ENCODE data around the gene NRG4.
"Not testable (repeated sequence)": the region's sequence is repeated elsewhere in the genome, so short reads cannot be mapped to it uniquely, and the experiment has no call there.

Gene NRG4

DNA sequence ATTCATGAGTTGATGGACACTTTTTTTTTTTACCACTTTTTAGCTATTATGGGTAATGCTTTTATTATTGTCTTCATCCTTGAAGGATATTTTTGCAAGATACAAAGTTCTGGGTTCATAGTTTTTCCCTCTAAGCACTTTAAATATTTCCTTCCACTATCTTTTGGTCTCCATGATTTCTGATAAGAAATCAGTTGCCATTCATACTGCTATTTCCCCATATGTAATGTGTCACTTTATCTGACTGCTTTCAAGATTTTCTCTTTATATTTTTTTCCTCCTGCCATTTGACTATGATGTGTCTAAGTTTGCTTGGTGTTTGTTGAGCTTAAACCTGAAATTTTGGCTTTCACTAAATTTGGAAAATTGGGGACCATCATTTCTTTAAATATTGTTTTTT is 19.3 kb downstream of the NRG4 start:
- DNase-seq (ENCODE audit: low read depth) = no peak

DNA sequence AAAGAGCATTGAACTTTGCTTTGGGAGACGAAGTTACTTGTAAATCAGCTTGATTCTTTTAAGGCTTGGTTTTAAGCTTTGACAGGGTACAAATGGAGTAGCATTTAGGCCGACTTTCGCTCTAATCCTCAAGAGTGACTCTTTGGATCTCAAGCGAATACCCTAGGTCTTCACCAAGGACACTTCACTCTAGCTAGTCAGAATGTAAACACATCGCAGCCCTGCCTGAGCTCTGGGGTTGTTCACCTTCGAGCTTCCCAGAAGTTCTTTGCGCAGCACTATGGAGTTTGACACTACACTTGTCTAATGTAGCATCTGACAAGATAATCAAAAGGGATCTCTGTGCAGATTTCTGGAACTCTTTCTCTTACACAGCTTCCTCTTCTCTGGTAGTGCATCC is 22.3 kb downstream of the NRG4 start:
- no peak for DNase-seq (ENCODE audit: low read depth)

GRCh38 chr15:75989045-75989444 is 23.2 kb downstream of the NRG4 start:
- DNase-seq (ENCODE audit: low read depth) = peak; percentile 58

DNA sequence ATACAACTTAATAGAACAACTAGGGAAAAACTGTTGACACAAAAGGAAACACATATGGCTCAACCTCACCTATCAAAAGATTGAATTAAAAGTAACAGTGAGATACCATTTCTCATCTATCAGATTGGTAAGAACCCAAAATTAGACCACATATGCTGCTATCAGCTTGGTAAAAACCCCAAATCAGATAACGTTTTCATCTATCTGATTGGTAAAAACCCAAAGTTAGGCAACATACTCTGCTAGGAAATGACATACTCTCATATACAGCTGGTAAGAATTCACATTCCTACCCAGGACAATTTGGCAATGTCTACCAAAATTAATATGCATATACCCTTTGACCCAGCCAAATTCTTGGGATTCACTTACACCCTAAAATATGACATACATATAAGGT is 26.3 kb downstream of the NRG4 start:
- DNase-seq (ENCODE audit: low read depth) = no peak

DNA sequence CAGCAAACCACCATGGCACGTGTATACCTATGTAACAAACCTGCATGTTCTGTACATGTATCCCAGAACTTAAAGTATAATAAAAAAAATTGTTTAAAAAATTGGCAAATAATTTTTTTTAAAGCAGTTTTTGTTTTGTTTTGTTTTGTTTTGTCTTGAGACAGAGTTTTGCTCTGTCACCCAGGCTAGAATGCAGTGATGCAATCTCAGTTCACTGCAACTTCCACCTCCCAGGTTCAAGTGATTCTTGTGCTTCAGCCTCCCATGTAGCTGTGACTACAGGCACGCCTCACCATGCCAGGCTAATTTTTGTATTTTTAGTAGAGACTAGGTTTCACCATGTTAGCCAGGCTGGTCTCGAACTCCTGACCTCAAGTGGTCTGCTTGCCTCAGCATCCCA is 27.5 kb downstream of the NRG4 start:
- DNase-seq (ENCODE audit: low read depth) = not testable (repeated sequence)

DNA sequence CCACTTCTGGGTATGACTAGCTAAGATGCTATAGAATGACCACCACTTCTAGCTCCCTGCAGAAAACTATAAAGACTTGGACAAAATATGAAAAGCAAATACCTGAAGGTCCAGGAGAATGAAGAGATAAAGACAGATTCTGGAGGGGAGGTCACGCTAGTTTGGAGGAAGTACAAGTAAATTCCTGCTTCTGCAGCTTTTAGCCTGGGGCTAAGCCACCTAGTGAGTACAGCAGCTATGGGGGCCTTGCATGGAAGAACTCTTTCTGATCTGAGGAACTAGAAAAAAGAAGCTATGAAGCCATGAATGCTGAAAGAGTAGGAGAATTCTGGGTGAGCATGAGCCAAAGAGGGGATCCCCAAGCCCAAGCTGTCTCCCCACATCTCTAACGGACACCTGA is 29.8 kb downstream of the NRG4 start:
- DNase-seq (ENCODE audit: low read depth) = no peak

DNA sequence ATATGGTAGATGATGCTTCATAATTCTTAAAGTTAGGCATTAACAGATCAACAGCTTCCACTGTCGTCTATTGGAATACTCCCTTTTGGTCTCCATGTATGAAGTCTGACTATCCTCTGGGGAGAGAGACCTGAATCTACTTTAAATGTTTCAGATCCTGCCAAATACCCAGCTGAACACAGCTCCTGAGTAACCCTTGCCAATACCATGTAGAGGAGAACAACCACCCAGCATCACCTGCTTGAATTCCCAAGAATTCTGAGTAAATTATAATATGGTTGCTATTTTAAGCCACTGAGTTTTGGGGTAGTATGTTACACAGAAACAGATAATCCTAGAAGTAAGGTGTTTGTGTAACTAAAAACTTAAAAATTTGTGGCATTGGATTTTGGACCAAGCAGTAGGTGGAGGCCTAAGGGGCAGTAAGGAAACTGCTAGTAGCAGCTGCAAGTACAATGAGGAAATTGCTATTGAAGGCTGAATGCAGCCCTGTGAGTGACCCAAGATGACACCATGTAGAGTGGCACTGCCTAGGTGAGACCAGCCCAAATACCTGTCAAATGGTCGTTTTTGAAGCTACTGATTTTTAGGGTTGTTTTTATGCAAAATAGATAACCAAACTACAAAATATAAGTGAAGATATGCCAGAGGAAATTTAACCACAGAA is 30.9 kb downstream of the NRG4 start:
- no peak for DNase-seq (ENCODE audit: low read depth)

DNA sequence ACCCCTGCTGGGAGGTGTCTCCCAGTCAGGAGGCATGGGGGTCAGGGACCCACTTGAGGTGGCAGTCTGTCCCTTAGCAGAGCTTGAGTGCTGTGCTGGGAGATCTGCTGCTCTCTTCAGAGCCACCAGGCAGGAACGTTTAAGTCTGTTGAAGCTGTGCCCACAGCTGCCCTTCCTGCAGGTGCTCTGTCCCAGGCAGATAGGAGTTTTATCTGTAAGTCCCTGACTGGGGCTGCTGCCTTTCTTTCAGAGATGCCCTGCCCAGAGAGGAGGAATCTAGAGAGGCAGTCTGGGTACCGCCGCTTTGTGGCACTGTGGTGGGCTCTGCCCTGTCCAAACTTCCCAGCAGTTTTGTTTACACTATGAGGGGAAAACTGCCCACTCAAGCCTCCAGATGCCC is 35.5 kb downstream of the NRG4 start:
- DNase-seq (ENCODE audit: low read depth) = not testable (repeated sequence)

DNA sequence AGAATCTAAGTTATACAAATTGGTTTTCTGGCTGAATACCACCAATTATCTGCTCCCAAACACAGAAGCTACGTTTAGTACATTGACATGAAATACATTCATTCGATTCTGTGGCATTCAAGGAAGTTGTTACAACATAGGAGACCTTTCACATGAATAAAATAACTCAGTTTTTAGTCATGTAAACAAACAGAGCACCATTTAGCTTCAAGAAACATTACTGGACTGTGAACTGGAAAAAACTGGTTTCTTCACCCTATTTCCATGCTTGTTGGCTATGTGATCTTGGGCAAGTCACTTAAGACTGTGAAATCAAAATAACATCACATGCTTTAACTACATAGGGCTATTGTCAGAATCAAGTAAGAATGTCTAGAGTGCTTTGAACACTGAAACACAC is 46.2 kb downstream of the NRG4 start:
- peak; percentile 46 for DNase-seq (ENCODE audit: low read depth)

GRCh38 chr15:75961331-75961730 is 50.9 kb downstream of the NRG4 start:
- DNase-seq (ENCODE audit: low read depth) = no peak

DNA sequence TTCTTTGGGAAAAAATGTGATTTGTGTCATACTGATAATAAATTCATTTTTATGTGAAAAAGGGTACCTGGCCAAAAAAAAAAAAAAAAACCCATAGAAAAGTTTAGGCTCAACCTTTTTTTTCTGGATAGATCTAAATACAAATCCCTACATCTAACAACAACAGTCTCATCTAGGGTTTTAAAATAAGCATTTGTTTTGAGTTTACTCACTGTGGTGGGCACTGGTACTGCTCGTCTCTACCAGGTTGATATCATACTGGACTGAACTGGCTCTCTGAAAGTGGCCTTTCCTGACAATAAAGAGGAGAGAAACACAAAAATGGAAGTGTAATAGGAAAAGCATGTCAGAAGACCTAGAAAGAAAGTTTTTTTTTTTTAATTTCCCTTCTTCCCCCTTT is 56.5 kb downstream of the NRG4 start:
- DNase-seq (ENCODE audit: low read depth) = no peak

DNA sequence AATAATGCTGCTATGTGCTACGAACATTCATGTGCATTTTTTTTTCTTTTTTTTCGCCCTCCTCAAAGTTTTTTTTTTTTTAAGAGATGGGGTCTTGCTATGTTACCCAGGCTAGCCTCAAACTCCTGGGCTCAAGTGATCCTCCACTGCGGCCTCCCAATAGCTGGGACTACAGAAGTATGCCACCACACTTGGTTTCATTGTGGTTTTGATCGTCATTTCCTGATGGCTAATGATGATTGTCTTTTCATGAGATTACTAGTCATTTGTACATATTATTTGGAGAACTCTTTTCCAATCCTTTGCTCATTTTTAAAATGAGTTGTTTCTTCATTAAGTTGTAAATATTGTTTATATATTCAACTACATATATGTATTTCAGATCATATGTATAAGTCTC is 59.7 kb downstream of the NRG4 start:
- no peak for DNase-seq (ENCODE audit: low read depth)

- DNase-seq (ENCODE audit: low read depth) = no peak
Observed at GRCh38 chr15:75948761-75949296, 63.4 kb downstream of the NRG4 start.

- DNase-seq (ENCODE audit: low read depth) = peak; percentile 85
Observed at GRCh38 chr15:75947092-75947491, 65.1 kb downstream of the NRG4 start.

DNA sequence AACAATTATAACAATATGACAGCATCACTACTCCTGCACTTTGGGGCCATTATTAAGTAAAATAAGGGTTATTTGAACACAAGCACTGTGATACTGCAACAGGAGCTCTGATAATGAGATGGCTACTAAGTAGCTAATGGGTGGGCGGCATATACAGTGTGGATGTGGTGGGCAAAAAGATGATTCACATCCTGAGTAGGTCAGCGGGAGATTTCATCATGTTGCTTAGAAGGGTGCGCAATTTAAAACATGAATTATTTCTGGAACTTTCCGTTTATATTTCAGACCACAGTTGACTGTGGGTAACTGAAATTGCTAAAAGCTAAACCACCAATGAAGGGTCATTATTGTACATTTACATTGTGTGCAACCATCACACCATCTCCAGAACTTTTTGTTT is 66.3 kb downstream of the NRG4 start:
- DNase-seq (ENCODE audit: low read depth) = peak; percentile 56

- DNase-seq (ENCODE audit: low read depth) = peak; percentile 54
Observed at GRCh38 chr15:75943713-75944215, 68.5 kb downstream of the NRG4 start.

- DNase-seq (ENCODE audit: low read depth) = no peak
Observed at GRCh38 chr15:75943246-75943645, 69.0 kb downstream of the NRG4 start.

DNA sequence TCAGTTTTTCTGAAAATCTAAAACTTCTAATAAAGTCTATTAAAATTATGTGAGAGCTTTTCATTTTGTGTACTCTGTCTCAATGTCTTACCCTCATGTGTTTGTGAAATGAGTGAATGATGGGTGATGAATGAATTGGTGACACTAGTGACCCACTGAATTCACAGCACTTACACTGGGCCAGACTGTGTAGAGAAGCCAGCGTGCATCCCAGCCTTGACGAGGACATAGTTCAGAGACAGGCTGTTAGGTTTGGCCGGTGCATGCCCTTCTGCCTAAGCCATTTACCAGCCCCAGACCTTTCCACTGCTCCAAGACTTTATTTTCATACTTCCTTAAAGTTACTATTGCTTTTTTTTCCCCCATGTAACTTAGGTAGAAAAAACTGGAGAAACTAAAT is 69.8 kb downstream of the NRG4 start:
- no peak for DNase-seq (ENCODE audit: low read depth)

- DNase-seq (ENCODE audit: low read depth) = no peak
Observed at GRCh38 chr15:75930866-75931265, 81.4 kb downstream of the NRG4 start.

DNA sequence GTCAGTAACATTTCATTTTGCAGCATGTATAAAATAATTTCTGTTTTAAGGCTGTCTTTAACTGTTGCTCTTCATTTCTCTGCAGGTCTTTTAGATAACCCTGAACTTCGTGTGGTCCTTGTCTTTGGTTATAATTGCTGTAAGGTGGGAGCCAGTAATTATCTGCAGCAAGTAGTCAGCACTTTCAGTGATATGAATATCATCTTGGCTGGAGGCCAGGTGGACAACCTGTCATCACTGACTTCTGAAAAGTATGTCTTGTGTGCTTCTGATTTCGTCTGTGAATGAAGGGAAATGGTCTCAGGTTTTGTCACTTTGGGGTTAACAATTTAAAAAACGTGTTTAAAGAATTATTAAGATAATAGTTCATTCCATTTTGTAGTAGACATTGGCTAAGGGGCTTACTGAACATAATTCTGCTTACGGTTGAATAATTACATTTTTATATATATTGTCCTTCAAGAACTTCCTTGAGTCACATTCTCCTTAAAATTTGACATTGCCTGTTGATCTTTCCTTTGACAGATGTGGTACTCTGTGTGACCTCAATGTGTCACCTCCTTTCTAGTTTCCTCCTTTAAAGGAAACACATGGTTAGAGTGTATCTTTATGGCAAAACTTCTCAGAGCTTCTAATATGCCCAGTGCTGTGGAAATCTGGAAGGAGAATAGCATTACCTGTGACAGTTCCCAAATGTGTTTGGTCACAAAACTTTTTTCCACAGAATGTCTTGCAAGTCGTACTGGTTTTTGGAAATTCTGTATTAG is 82.2 kb downstream of the NRG4 start:
- no peak for DNase-seq (ENCODE audit: low read depth)

- DNase-seq (ENCODE audit: low read depth) = peak; percentile 51
Observed at GRCh38 chr15:75928680-75929608, 83.3 kb downstream of the NRG4 start.

GRCh38 chr15:75927601-75928000 is 84.6 kb downstream of the NRG4 start:
- no peak for DNase-seq (ENCODE audit: low read depth)
